ENCODE results near the gene C2CD4B. TPM values are rescaled to one million over a fixed set of nuclear protein-coding genes. Genes with fewer than 3 reads are reported as not detected.

Gene C2CD4B
- total RNA-seq, 4 donors from 2014 or later, result 1.2 to 4.7 TPM; not detected in 2

Other genes with a start within 250 kb of the C2CD4B start
- gene VPS13C, start 104.8 kb downstream of the C2CD4B start, total RNA-seq, result 100 to 1,000 TPM in 2 of 4 donors, 10 to 100 TPM in 2; 68.2 to 165 (median 102) TPM
- under 1 TPM in 1 of 4 donors, not detected in 3; 0.21 TPM for gene C2CD4A, start 98.3 kb downstream of the C2CD4B start, total RNA-seq
- 10 to 100 TPM in 2 of 4 donors, 1 to 10 TPM in 2; 4.1 to 24.6 (median 16.6) TPM for gene TLN2, start 225.3 kb upstream of the C2CD4B start, total RNA-seq

Measured in uterus (tissue), 4 donors.